Keratinocyte (primary cell): ENCODE measurements around the gene NUDT1. TPM values are rescaled to one million over a fixed set of nuclear protein-coding genes. Genes with fewer than 3 reads are reported as not detected.

Experiments
- DNase-seq: peaks from one replicate; pipeline ENCODE4 v3.0.0-alpha.2; 2011; ENCODE audit warnings: low read depth, missing footprints, low spot score
- FAIRE-seq: peaks from 2 replicates; lab custom pipeline; 2011; peaks lifted over from hg19 to GRCh38; lab: Jason Lieb, UNC
- H2AFZ ChIP-seq: 2 replicates; pipeline ENCODE4 v1.6.0; 2012; ENCODE audit warnings: low read length, control low read depth, inconsistent platforms; ENCODE audit not compliant: control insufficient read depth
- H3K27ac ChIP-seq: 2 replicates; pipeline ENCODE4 v1.5.1; 2011; ENCODE audit warnings: low read length; ENCODE audit not compliant: control insufficient read depth, insufficient read depth
- H3K27me3 ChIP-seq: 3 replicates; pipeline ENCODE4 v1.6.0; 2011; ENCODE audit warnings: low read length; ENCODE audit not compliant: control insufficient read depth, insufficient read depth; ENCODE audit errors: extremely low read depth
- H3K36me3 ChIP-seq, 2 experiments: 2 replicates in 1 of 2; 3 replicates in 1 of 2; pipeline ENCODE4 v1.5.1; 2011; ENCODE audit warnings: low read length in 2 of 2, mild to moderate bottlenecking in 1 of 2; ENCODE audit not compliant: control insufficient read depth in 2 of 2, insufficient read depth in 2 of 2; ENCODE audit errors: extremely low read depth in 1 of 2
- H3K4me1 ChIP-seq: 3 replicates; pipeline ENCODE4 v1.5.1; 2011; ENCODE audit warnings: low read length; ENCODE audit not compliant: control insufficient read depth, insufficient read depth; ENCODE audit errors: extremely low read depth
- H3K4me2 ChIP-seq: 3 replicates; pipeline ENCODE4 v1.6.0; 2011; ENCODE audit warnings: low read depth, low read length; ENCODE audit not compliant: control insufficient read depth, insufficient read depth; ENCODE audit errors: extremely low read depth
- H3K4me3 ChIP-seq, 3 experiments: fragments of 200-600 bp in 1 of 3; sonication (generic) in 1 of 3; 2 replicates in 2 of 3; 3 replicates in 1 of 3; pipeline ENCODE4 v1.5.1; 2011 to 2016; ENCODE audit warnings: low read length in 3 of 3, mild to moderate bottlenecking in 3 of 3, control low read depth in 2 of 3, inconsistent platforms in 1 of 3, low read depth in 1 of 3, mixed read lengths in 1 of 3, mixed run types in 1 of 3, moderate library complexity in 1 of 3; ENCODE audit not compliant: control insufficient read depth in 2 of 3, insufficient read depth in 2 of 3; ENCODE audit errors: extremely low read depth in 1 of 3
- H3K79me2 ChIP-seq: 2 replicates; pipeline ENCODE4 v1.6.0; 2012; ENCODE audit warnings: low read length; ENCODE audit not compliant: control insufficient read depth, insufficient read depth
- H3K9ac ChIP-seq: 3 replicates; pipeline ENCODE4 v1.6.0; 2011; ENCODE audit warnings: low read length; ENCODE audit not compliant: control insufficient read depth, insufficient read depth; ENCODE audit errors: extremely low read depth
- H3K9me1 ChIP-seq: 3 replicates; pipeline ENCODE4 v1.6.0; 2011; ENCODE audit warnings: low read length; ENCODE audit not compliant: control insufficient read depth, insufficient read depth; ENCODE audit errors: extremely low read depth
- H3K9me3 ChIP-seq: 2 replicates; pipeline ENCODE4 v1.5.1; 2012; ENCODE audit warnings: low read depth, low read length; ENCODE audit not compliant: control insufficient read depth
- H4K20me1 ChIP-seq: 3 replicates; pipeline ENCODE4 v1.6.0; 2011; ENCODE audit warnings: low read length; ENCODE audit not compliant: control insufficient read depth, insufficient read depth; ENCODE audit errors: extremely low read depth
- EZH2 ChIP-seq: IDR thresholded peaks from one replicate; pipeline ENCODE4 v1.6.1; 2012; ENCODE audit warnings: inconsistent platforms, mild to moderate bottlenecking, low read length, moderate library complexity
- dilution Hi-C: fragments of 300-500 bp; cut with MboI; formaldehyde crosslinking; loops from one replicate; pipeline ENCODE4 v1.7.0; 2020; ENCODE audit warnings: low sequenced_read_pairs; ENCODE audit not compliant: extremely low pct_ligation_motif_present
- polyA plus RNA-seq, 5 experiments: library from polyadenylated mRNA; depleted of rRNA in 3 of 5; stranded (reverse) in 3 of 5; stranded (forward) in 1 of 5; unstranded in 1 of 5; fragments of >200 nt; gene quantifications; 1 replicate in 1 of 5; 2 replicates in 3 of 5; 3 replicates in 1 of 5; pipeline versions ENCODE4 v1.2.1 to v1.2.3, GENCODE V29; 2011 to 2012; ENCODE audit warnings: missing spikeins in 2 of 5, low read depth in 1 of 5, low replicate concordance in 1 of 5
- TF ChIP-seq, protein P1 (sequence below), 3 experiments: IDR thresholded peaks in 1 of 3; conservative IDR thresholded peaks in 1 of 3; optimal IDR thresholded peaks in 1 of 3; 2 replicates in 2 of 3; 3 replicates in 1 of 3; pipeline versions ENCODE3 to v1.5.1; 2011; ENCODE audit warnings: low read length in 3 of 3, mild to moderate bottlenecking in 3 of 3, moderate library complexity in 2 of 3, control low read depth in 1 of 3, inconsistent platforms in 1 of 3; ENCODE audit not compliant: insufficient read depth in 2 of 3; ENCODE audit errors: extremely low read depth in 1 of 3

NUDT1 gene
- polyA plus RNA-seq, 1 donor (not counting 4 experiments of a cell fraction or from before 2014, with no cell fraction given), result 21.9 TPM

DNA sequence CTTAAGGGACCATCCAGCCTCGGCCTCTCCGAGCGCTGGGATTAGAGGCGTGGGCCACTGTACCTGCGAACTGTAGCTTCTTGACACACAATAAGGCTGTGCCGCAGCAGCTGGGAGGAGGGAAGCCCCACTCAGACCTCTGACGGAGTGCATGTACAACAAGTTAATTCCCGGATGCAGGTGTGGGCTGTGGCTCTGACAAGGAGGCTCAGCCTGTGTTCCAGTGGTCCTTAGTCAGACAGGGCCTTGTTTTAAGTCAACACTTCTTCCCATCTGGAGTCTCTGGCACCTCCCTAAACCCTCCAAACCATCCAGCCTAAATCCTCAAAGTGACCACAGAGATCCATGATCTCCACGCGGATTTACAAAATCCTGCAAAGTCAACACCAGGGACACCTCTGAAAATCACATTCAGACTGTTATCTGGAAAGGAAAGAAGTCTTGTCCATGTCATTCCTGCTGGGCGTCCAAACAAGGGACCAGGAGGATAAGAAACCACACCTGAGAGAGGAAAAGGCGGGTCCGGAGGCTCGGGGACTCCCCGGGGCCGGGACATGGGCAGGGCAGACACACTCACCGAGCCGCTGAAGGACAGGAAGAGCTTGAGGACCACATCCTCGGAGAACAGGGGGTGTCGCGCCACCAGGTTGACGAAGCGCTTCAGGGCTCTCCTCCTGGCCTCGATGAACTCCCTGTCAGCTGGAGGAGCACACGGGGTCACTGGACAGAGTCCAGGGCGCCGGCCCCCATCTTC lies 29.4 kb downstream of the NUDT1 start:
- FAIRE-seq, result no peak
- peaks cover 0 to 6% of the 10 kb centered on the region in 2 experiments for H3K36me3 ChIP-seq
- H3K4me1 ChIP-seq, result no peaks in the 10 kb centered on the region
- dilution Hi-C loops, result no loop called here
- H3K27ac ChIP-seq, result no peak overlapping the region
- H3K79me2 ChIP-seq, result no peaks in the 10 kb centered on the region
- DNase-seq, result no peak
- no peaks in the 10 kb centered on the region for H4K20me1 ChIP-seq
- no peak overlapping the region for H2AFZ ChIP-seq
- H3K27me3 ChIP-seq, result no peaks in the 10 kb centered on the region
- no peak overlapping the region for H3K4me3 ChIP-seq
- H3K4me2 ChIP-seq, result no peak overlapping the region
- H3K9ac ChIP-seq, result no peak overlapping the region
- H3K9me3 ChIP-seq, result no peaks in the 10 kb centered on the region
- TF ChIP-seq EZH2, result no peak
- TF ChIP-seq, protein P1, sequence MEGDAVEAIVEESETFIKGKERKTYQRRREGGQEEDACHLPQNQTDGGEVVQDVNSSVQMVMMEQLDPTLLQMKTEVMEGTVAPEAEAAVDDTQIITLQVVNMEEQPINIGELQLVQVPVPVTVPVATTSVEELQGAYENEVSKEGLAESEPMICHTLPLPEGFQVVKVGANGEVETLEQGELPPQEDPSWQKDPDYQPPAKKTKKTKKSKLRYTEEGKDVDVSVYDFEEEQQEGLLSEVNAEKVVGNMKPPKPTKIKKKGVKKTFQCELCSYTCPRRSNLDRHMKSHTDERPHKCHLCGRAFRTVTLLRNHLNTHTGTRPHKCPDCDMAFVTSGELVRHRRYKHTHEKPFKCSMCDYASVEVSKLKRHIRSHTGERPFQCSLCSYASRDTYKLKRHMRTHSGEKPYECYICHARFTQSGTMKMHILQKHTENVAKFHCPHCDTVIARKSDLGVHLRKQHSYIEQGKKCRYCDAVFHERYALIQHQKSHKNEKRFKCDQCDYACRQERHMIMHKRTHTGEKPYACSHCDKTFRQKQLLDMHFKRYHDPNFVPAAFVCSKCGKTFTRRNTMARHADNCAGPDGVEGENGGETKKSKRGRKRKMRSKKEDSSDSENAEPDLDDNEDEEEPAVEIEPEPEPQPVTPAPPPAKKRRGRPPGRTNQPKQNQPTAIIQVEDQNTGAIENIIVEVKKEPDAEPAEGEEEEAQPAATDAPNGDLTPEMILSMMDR (optimal IDR thresholded peaks at IDR 0.05 in 1 of 3, IDR thresholded peaks at IDR 0.05 in 1 of 3, conservative IDR thresholded peaks at IDR 0.05 in 1 of 3; ENCODE audit: extremely low read depth in 1 of 3, insufficient read depth in 2 of 3, low read length in 3 of 3), result no peak
- no peaks in the 10 kb centered on the region for H3K9me1 ChIP-seq

DNA sequence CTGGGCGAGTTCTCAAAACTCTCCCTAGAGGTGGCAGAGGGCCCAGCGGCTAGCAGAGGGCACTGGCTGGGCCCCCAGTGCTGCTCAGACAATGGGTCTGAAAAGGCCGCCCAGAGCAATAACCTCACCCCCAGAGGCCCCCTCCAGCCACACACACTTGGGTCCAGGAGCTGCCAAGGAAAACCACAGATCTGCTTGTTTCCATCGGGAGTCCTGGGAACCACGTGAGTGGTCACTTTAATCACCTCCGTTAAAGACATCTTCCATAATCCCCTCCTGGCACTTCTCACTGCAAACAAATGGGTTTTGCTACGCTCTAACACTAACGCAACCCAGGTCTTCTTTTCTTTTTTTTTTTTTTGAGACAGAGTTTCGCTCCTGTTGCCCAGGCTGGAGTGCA lies 30.0 kb downstream of the NUDT1 start:
- Histone ChIP-seq H3K27ac (no peak overlapping the region), H3K4me3 (no peak overlapping the region), H3K4me2 (no peak overlapping the region), H3K9ac (no peak overlapping the region), H3K79me2 (no peaks in the 10 kb centered on the region), H3K4me1 (no peaks in the 10 kb centered on the region), H4K20me1 (no peaks in the 10 kb centered on the region), H2AFZ (no peak overlapping the region), H3K27me3 (no peaks in the 10 kb centered on the region), H3K9me3 (no peaks in the 10 kb centered on the region), H3K36me3 (peaks cover 0 to 6% of the 10 kb centered on the region in 2 experiments), H3K9me1 (no peaks in the 10 kb centered on the region)
- TF ChIP-seq EZH2, result no peak
- dilution Hi-C loops, result no loop called here
- no peak for FAIRE-seq
- DNase-seq, result no peak
